Eye (tissue), 1 donor: ENCODE measurements around the gene CCNF.
A peak's percentile ranks its signal among the peaks of the same experiment; 100 is the strongest.

ENCODE experiments used
- DNase-seq: peaks from one replicate; pipeline ENCODE4 v3.0.0-alpha.2; 2015

CCNF gene

DNA sequence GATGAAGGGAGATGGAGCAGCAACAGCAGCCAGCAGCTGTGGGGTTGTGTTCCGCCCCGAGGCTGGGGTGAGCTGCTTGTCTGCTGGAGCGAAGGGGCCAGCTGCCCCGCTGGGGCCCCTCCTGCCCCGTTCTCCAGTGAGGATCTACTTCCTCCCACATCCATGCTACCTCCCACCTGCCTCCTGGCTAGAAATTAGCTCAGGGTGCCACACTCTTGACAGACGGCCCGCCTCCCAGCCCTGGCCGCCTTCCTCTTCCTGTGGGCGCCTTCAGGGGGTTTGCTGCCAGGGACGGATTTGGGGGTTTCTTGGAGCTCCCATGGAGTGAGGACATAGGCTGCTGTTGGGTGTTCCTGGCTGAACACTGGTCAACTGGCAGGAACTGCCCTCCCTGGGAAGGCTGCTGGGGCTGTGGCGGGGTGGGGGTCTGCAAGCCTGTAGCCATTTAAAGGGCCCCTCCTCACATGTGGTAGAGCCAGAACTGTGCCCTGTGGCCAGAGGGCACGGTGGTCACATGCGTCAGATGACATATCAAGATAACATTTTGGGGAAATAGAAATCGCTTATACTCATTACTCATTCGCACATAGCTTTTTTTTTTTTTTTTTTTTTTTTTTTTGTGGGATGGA is 58.8 kb downstream of the CCNF start:
- DNase-seq: no peak

GRCh38 chr16:2489581-2489980 is 60.3 kb downstream of the CCNF start:
- DNase-seq: no peak

DNA sequence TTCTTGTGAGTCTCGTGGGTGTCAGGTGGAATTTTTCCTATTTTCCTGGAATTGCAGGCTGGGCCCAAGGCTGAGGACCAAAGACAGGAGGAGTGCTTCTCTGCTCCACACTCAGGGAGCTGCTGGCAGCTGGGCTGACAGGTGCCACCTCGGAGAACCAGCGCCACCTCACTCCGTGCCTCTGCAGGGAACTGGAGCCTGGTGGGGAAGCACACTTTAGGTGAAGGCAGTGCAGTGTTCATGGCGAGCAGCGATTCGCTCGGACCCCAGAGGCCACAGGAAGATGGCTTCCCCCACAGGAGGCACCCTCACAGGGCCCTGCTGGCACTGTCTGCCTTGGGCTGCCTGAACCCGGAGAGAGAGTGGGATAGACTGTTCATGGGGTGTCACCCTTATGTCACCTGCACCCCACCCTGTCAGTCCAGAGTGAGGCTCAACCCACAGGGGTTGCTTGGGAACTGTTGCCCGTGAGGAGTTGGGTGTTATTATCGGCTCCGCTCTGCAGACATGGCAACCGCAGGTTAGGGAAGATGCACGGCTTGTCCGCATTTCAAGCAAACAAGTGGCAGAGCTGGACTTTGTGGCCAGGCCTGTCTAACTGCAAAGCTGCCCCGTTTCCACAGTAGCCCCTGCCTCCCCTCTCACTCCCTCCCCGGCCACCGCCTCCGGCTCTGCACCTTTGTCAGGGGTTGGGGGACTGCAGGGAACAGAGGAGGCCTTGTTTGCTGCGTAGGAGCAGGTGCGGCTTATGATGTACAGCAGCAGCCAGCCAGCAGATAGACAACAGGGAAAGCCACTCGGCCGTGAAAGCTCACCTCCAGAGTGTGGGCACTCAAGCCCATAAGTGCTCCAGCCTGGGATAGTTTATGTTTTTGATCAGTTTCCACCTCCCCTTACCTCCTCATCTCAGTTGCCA is 61.2 kb downstream of the CCNF start:
- no peak for DNase-seq

DNA sequence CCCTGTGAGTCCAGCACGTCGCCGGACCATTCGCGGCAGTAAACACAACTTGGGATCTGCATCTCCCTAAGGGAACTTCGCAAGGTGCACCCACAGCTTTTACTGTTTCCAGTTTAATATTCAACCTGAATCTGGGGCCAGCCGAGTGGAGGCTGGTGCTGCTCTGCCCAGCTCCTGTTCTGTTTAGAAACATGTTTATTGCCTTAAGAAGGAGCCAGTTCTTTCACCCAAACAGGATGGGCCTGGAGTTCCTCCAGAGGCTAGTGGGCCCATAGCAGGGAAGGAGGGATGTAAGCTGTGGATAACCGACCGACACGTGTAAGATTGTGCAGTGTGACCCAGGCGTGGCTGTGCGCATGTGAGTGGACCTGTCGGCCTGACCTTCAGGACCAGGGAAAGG is 63.0 kb downstream of the CCNF start:
- DNase-seq: no peak

- no peak for DNase-seq
These were observed 64.4 kb downstream of the CCNF start for GRCh38 chr16:2493605-2494004.

GRCh38 chr16:2494616-2495015 is 65.4 kb downstream of the CCNF start:
- no peak for DNase-seq

DNA sequence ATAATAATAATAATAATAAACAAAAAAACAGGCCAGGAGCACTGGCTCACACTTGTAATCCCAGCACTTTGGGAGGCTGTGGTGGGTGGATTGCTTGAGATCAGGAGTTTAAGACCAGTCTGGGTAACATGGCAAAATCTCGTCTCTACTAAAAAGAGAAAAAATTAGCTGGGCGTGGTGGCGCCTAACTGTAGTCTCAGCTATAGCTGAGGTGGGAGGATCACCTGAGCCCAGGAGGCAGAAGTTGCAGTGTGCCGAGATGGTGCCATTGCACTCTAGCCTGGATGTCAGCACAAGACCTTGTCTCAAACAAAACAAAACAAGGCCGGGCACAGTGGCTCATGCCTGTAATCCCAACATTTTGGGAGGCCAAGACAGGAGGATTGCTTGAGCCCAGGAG is 65.8 kb downstream of the CCNF start:
- no peak for DNase-seq

- no peak for DNase-seq
These were observed 67.2 kb downstream of the CCNF start for GRCh38 chr16:2496223-2497115.

DNA sequence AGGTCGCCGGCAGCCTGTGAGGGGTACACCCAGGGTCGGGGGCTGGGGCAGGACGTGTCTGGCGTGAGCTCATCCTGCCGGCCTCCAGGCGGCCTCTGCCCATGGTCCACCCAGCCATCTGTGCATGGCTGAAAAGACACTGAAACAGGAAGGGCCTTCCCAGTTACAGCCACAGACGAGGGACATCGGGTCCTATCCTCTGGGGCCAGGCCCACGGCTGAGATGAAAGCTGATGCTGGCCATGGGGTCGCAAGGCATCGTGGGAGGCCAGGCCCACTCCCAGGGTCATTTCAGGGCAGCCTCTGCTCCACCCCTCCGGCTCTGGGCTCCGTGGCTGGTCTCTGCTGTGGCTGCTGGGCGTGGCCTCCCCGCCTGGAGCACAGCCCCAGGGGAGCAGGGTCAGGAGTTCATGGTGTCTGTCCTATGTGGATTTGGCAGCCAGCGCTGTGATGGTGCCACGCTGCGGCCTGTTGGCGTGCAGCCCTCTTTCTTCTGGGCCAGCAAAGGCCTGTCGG is 67.9 kb downstream of the CCNF start:
- DNase-seq: peak; percentile 54

DNA sequence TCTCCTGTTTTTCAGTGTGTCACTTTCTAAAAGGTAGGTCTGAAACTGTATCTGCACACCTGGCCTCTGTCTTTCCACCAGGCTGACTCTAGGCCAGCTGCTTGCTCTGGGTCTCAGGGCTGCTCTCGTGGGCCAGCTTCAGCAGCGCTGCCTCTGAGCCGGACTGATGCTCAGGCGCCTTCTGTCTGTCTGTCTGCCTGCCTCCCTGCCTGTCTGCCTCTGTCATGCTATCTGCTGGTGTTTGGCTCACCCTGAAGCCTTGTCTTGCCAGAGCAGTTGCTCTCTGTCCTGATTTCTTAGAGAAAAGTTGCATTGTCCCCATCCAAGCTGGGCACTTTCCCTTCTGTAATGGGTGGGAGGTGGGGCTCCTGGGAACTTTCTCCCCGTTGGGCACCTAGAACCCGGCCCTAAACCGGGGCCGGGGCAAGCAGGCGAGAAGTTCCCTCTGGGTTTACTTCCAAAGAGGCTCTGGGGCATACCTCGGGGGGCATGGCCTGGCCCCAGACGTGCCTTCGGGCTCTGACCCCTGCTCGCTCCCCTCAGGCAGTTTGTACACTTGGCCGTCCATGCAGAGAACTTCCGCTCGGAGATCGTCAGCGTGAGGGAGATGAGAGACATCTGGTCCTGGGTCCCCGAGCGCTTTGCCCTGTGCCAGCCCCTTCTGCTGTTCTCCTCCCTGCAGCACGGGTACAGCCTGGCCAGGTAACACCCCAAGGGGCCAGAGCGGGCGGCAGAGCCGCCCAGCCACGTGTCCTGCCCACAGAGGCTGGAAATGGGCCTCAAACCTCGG is 68.6 kb downstream of the CCNF start:
- no peak for DNase-seq

DNA sequence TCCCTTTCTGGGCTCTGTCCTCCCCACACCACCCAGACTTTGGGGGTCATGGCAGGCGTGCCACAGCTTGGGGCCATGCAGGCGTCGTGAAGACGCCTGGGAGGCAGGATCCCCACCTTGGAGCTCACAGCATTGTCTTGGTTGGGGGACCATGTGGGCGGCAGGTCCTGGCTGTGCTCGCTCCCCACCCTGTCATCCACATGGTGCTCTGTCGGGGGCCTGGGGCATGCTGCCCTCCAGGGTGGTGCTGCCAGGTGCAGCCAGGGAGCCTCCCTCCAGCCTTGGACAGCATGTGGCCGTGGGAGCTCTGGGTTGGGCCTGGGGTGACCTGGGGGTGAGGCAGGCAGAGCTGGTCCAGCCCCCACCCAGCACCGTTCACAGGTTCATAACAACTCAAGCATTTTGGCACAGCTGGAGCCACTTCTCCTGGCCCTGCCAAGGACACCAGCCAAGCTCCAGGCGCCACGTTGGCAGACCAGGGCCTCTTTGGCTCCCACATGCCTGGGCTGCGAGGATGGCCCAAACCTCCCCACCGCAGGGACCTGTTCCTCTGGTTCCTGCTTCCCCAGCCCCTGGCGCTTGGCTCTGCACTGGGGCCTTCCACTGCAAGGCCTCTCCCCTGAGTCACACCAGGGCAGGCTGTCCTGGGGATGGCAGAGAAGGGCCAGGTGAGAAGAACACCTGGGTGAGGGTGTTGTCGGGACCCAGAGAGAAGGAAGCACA is 69.4 kb downstream of the CCNF start:
- no peak for DNase-seq

GRCh38 chr16:2499454-2499853 is 70.2 kb downstream of the CCNF start:
- no peak for DNase-seq

DNA sequence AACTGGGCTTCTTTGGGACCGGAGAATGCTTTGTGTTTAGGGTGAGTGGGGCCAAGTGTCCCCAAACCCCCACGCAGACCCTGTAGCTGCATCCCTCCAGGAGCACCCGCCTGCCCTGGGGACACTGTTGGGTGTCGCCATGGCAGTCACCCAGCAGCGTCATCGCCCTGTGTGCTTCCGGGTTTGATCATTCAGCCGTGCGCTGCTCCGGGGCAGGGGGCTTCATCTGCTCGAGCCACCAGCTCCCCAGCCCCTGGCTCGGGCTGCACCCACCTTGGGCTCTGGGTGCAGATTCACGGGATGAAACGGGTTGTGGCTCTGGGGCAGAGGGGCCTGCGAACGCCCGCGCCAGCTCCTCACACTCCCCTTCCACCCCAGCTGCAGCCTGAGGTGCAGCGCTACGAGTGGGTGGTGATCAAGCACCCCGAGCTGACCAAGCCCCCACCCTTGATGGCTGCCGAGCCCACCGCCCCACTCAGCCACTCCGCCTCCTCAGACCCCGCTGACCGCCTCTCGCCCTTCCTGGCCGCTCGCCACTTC is 70.7 kb downstream of the CCNF start:
- DNase-seq: no peak

GRCh38 chr16:2500430-2500917 is 71.2 kb downstream of the CCNF start:
- no peak for DNase-seq

DNA sequence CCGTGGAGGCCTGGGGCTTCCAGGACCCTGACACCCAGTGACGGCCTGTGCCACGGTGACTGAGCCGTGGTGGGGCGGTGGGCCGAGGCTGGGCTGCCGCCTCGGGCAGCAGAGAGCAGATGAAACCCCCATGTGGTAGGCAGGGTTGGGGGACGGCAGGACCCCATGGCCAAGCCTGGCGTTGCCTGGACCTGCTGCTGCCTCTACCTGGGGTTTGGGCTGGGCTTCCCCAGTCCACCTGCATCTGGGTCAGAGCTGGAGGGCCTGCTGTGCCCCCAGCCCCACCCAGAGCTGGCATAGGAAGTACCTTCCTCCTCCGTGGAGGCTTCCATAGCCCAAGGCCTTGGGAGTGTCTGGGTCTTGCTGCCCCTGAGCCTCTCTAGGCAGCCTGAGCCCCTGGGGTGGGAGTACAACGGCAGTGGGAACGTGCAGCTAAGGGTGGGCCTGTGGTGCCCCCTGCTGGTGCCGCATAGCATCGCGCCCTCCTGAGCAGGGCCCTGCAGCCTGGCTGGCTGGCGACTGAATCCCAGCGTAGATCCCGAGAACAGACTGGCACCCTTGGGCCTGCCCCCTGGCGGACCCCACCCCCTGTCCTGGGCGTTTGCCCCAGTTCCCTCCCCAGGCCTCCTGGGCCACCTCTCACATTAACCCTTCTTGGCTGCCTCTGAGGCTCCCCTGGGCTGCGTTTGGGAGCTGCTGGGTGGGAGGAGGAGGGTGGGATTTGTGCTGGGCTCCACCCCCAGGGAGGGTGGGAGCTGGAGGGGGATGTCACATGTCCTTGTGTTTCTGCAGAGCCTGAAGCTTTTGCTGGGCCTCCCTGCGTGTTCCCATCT is 71.9 kb downstream of the CCNF start:
- DNase-seq: peak; percentile 97

- no peak for DNase-seq
These were observed 73.0 kb downstream of the CCNF start for GRCh38 chr16:2501946-2502895.

DNA sequence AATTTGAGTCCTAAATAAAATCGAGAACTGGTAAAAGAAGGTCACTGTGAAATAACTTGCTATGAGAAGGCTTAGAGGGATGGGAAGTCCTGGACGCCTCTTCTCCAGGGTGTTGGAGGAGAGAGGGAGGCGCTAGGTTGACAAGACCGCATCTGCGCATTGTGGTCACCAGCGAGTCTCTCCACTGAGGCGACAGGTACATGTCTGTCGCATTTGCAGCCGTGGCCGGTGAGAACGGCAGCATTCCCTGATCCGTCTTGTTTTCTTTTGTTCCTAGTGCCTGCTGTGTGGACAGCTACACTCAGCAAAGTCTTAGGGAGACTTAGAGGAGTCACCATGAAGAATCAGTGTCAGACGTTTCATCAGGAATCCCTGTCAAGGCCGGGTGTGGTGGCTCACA is 76.4 kb downstream of the CCNF start:
- DNase-seq: no peak

DNA sequence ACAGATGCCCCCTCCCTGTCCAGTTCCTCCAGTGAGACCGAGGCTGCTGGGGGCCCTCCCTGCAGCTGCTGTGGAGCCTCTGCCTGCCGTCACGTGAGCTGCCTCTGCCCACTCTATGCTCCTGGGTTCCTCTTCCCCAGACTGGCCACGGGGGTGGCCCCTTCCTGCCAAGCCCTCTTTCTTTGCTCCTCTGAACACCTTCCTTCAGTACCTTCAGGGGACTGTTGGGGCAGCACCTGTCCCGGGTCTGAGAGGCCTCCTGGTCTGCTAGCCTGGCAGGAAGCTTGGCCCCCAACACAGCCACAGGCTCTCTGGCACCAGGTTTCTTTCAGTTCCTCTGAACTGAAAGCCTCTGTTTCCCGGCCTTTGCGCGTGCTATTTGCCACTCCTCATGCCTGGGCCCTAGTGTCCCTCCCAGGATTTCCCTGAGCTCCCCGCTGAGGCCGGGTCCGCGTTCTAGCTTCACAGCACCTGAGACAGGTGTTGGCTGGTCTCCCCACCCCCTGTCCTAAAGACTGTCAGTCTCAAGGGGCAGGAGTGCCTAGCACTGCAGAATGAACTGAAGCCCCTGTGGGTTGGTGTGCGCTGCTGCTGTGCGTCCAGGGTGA is 77.9 kb downstream of the CCNF start:
- no peak for DNase-seq

- DNase-seq: no peak
These were observed 78.4 kb downstream of the CCNF start for GRCh38 chr16:2507665-2508064.
